GM21786 (cell line): Measurements from ENCODE around the gene BRPF3.

Source experiments
- ATAC-seq: cut with Tn5 transposase; IDR thresholded peaks from one replicate; pipeline ENCODE4 v1.9.1; 2021; ENCODE audit not compliant: unreplicated experiment

BRPF3 gene

GRCh38 chr6:36196113-36196879 lies at the start of gene BRPF3:
Gene BRPF3, plus strand, starts transcription at chr6:36196744. Its CDS starts 3,579 bp downstream, at chr6:36200323.
- ATAC-seq = peak; percentile 52

DNA sequence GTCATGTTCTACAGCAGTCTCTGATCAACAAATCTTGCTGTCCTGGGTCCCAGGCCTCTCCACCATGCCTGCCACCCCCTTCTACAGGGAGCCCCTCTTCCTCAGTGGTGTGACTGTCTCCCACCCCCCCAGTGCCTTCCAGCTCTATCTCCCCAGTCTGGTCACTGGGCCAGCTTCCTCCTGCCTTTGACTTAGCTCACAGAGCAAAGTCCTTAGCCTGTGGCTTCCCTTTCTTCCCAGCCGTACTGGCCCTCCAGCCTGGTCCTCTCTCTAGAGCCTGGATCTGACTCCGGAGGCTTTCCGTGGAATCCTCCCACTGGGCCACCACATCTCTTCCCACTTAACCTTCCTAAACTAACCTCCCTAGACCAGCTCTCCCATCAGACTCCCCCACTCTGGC lies 49.2 kb upstream of the BRPF3 start:
- no peak for ATAC-seq

DNA sequence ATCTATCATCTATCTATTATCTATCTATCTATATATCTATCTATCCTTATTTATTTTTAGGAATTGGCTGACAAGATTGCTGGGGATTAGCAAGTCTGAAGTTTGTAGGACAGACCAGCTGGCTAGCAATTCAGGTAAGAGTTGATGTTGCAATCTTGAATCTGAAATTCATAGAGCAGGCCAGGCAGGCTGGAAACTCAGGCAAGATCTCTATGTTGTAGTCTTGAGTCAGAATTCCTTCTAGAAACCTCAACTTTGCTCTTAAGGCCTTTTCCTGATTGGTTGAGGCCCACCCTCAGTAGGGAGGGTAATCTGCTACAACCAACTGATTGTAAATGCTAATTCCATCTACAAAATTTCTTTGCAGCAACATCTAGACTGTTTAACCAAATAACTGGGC lies 47.1 kb upstream of the BRPF3 start:
- ATAC-seq = no peak

GRCh38 chr6:36150283-36150682 lies 46.3 kb upstream of the BRPF3 start:
- ATAC-seq = no peak

DNA sequence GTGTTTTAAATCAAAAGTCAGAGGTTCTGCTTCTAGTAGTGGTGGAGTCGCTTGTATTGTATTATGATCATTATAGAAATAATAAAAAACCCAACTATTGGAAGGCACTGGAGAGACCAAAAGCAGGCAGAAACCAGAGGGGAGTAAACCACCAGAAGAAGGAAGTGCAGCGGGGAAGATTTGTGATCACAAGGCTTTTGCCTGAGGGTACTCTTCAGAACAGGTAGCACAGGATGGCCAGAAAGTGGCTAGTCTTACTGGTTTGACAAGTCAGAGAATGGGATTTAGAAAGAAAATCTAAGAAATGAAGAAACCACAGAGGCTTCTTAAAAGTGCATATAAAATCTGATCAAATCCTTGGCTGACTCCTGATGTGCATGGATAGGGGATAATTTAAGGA lies 42.3 kb upstream of the BRPF3 start:
- ATAC-seq = no peak

- no peak for ATAC-seq
These were observed 40.9 kb upstream of the BRPF3 start for GRCh38 chr6:36155662-36156061.

GRCh38 chr6:36160147-36160760 lies 36.3 kb upstream of the BRPF3 start:
- no peak for ATAC-seq

GRCh38 chr6:36169023-36170007 lies 27.2 kb upstream of the BRPF3 start:
- ATAC-seq = no peak

GRCh38 chr6:36170704-36171103 lies 25.8 kb upstream of the BRPF3 start:
- no peak for ATAC-seq

DNA sequence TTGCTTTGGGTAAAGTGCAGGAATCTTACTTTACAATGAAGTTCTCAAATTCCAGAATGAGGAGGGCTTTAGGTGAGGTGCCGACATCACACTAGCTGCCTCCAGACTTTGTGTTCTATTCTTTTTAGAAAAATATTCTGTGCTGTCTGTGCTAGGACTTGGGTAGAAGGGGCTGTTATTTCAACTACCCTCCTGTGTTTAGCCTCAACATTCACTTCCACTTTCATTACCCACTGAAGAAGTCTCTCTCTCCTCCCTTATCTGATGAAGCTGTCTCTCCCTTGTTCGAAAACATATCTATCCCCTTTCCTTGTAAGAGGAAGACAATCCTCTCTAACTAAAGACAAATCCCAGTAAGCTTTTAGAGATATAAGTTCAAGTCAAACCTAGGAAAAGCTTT lies 25.0 kb upstream of the BRPF3 start:
- no peak for ATAC-seq

GRCh38 chr6:36177166-36177565 lies 19.4 kb upstream of the BRPF3 start:
- no peak for ATAC-seq

GRCh38 chr6:36178544-36178943 lies 18.0 kb upstream of the BRPF3 start:
- no peak for ATAC-seq

DNA sequence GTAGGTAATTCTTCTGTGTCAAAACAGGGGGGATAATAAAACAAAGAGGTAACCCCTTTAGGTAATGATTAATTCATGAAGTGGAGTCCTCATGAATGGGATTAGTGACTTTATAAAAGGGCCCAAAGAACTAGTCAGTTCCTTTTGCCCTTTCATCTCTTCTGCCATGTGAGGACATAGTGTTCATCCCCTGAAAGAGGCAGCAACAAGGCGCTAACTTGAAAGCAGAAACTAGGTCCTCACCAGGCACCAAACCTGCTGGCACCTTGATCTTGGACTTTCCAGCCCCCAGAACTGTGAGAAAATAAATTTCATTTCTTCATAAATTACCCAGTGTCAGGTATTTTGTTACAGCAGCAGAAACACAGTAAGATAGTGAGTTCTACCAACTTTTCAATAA lies 16.4 kb upstream of the BRPF3 start:
- ATAC-seq = no peak

- ATAC-seq = no peak
These were observed 12.2 kb upstream of the BRPF3 start for GRCh38 chr6:36184311-36184710.

DNA sequence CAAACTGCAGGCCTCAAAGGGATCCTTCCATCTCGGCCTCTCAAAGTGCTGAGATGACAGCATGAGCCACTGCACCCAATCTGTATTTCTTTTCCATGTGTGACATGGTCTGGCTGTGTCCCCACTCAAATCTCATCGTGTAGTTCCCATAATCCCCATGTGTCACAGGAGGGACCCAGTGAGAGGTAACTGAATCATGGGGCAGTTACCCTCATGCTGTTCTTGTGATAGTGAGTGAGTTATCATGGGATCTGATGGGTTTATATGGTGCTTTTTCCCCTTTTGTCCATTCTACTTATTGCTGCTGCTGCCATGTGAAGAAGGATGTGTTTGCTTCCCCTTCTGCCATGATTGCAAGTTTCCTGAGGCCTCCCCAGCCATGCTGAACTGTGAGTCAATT lies 10.3 kb upstream of the BRPF3 start:
- ATAC-seq = no peak

DNA sequence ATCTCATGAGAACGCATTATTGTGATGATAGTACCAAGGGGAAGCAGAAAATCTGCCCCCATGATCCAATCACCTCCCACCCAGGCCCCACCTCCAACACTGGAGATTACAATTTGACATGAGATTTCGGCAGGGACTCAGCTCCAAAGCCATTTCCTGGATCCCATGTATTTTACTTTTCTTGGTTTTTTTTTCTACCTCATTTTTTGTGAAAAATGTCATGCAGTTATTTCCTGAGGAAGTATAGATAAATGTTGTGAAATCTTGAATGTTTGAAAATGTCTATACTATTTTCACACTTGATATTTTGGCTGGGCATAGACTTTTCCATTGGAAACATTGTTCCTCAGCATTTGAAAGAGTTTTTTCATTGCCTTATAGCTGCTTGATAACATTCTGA lies 9.1 kb upstream of the BRPF3 start:
- ATAC-seq = no peak

- ATAC-seq = no peak
These were observed 952 bp upstream of the BRPF3 start for GRCh38 chr6:36195471-36196112.

DNA sequence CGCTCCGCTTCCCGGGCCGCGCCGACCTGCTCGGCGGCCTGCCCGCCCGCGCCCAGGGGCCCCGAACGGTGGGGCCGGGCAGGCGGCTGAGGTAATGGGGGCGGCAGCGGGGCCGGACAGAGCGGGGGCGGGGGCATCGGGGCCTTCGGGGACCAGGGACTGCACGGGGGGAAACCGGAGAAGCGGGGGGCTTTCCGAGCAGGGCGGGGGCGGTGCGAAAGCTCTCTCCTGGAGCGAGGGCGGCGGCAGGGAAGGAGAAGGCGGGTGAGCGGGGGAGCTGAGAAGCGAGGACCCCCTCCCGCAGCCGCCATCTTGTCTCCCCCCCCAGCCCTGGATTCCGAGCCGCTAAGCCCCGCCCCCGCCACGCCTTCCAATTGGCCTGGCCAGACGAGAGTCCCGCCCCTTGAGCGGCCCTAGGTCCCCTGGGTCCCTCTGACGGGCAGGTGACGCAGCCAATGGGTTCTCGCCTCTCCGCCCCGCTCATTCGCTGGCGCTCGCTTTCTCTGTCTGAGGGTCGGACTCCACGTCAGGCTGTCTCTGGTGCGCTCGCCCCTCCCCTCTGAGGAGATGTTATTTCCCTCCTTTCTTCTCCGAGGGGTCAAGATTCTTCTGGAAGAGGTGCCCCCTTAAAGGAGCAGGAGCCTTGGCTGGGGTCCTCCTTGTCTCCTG lies 470 bp downstream of the BRPF3 start:
- ATAC-seq = peak; percentile 91

DNA sequence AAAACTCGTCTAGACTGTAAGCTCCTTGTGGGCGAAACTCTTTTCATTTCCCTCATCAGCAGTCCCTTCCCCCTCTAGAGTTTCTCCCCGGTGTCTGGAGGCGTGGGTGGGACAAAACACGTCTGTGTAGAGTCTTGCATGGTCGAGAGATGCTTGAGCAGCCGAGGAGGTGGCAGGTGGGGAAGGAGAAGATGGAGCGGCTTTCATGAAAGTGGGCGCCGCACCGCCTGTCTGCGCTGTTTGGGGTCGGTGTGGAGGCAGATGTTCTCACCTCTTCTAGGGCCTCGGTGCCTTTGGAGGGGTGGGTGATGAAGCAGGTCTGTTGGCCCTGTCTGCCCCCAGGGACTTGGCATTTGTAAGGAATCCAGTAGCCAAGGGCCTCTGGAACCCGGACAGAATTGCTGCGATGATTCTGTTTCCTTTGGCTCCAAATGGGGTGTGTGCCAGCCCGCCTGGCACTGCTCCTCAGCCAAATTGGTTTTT lies 1.2 kb downstream of the BRPF3 start:
- ATAC-seq = no peak

GRCh38 chr6:36198986-36199385 lies 2.4 kb downstream of the BRPF3 start:
- no peak for ATAC-seq
